Measurements from ENCODE around the gene SPAM1.

DNA sequence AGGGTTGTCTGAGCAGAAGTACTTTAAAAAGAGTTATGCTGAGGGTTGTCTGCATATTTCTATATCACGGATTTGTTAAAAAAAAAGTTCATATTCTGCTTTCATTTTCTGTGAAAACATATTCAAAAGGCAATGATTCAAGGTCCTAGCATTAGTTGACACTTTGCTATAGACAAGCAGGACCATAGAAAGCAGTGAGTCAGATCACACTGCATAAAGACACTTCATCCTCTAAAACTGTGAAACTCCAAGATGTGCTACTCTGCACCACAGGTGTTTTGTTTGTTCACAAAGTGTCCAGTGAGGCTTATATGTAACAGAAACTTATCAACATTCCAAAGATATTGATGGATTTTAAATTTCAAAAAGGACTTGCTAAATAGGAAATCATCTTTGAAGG, 47.0 kb downstream of the SPAM1 start:
- no peak for TF ChIP-seq EZH2 (IDR thresholded peaks at IDR 0.05)
- TF ChIP-seq, protein P1, sequence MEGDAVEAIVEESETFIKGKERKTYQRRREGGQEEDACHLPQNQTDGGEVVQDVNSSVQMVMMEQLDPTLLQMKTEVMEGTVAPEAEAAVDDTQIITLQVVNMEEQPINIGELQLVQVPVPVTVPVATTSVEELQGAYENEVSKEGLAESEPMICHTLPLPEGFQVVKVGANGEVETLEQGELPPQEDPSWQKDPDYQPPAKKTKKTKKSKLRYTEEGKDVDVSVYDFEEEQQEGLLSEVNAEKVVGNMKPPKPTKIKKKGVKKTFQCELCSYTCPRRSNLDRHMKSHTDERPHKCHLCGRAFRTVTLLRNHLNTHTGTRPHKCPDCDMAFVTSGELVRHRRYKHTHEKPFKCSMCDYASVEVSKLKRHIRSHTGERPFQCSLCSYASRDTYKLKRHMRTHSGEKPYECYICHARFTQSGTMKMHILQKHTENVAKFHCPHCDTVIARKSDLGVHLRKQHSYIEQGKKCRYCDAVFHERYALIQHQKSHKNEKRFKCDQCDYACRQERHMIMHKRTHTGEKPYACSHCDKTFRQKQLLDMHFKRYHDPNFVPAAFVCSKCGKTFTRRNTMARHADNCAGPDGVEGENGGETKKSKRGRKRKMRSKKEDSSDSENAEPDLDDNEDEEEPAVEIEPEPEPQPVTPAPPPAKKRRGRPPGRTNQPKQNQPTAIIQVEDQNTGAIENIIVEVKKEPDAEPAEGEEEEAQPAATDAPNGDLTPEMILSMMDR (IDR thresholded peaks at IDR 0.05): no peak
- TF ChIP-seq EZH2phosphoT487 (IDR thresholded peaks at IDR 0.05): no peak
